ENCODE measurements around the gene SEMA3D.
A peak's percentile ranks its signal among the peaks of the same experiment; 100 is the strongest.

The SEMA3D gene

DNA sequence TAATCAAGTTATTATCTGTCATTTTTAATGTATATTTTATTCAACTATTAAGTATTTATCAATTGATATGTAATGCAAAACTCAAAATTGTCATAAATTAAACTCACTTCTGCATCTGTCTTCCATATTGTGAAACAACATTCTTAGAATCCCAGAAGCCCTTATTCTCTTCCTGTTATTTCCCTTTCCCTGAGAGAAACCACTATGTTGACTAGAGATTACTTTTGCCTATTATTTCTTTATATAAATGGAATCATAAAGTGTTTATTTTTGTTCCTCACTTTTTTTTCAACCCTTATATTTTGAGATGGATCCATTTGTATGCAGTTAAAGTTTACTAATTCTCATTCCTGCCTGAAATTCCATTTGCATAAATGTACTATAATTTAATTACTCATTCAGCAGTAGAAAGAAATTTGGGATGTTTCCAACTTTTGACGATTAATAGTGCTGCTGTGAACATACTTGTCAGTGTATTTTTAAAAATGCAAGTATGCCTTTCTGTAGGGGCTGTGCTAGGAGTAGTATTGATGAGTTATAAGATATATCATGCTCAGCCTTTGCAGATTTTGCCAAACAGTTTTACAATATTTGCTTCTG lies 211.2 kb downstream of the SEMA3D start:
- DNase-seq (ENCODE audit: low read depth): no peak
- no peak overlapping the region for H3K4me3 ChIP-seq (ENCODE audit: low read depth, low read length)
- TF ChIP-seq, protein P1, sequence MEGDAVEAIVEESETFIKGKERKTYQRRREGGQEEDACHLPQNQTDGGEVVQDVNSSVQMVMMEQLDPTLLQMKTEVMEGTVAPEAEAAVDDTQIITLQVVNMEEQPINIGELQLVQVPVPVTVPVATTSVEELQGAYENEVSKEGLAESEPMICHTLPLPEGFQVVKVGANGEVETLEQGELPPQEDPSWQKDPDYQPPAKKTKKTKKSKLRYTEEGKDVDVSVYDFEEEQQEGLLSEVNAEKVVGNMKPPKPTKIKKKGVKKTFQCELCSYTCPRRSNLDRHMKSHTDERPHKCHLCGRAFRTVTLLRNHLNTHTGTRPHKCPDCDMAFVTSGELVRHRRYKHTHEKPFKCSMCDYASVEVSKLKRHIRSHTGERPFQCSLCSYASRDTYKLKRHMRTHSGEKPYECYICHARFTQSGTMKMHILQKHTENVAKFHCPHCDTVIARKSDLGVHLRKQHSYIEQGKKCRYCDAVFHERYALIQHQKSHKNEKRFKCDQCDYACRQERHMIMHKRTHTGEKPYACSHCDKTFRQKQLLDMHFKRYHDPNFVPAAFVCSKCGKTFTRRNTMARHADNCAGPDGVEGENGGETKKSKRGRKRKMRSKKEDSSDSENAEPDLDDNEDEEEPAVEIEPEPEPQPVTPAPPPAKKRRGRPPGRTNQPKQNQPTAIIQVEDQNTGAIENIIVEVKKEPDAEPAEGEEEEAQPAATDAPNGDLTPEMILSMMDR (IDR thresholded peaks at IDR 0.05; ENCODE audit: low read depth, low read length, missing control alignments): no peak
- in situ Hi-C loops (cut with HindIII; ENCODE audit: low sequenced_read_pairs): no loop called here

DNA sequence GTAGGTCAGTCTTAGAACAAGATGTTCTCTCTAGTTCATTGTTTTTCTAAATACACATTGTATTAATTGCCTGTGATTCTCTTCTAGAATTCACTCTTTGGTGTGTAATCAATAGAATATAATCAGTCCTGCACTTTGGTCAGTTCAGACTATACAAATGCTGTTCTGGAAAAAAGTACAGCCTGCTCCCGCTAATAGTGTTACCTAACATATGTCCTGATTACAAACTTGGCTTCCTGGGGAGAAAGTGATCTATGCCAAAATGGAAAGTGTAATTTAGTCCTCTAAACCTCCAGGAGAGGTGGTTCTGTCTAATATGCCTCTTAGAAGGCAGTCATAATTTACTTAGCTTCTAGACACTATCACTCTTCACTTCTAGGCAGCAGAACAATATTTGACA lies 215.5 kb downstream of the SEMA3D start:
- in situ Hi-C loops (cut with HindIII; ENCODE audit: low sequenced_read_pairs): no loop called here
- no peak overlapping the region for H3K4me3 ChIP-seq (ENCODE audit: low read depth, low read length)
- TF ChIP-seq, protein P1 (IDR thresholded peaks at IDR 0.05; ENCODE audit: low read depth, low read length, missing control alignments): no peak
- DNase-seq (ENCODE audit: low read depth): no peak

DNA sequence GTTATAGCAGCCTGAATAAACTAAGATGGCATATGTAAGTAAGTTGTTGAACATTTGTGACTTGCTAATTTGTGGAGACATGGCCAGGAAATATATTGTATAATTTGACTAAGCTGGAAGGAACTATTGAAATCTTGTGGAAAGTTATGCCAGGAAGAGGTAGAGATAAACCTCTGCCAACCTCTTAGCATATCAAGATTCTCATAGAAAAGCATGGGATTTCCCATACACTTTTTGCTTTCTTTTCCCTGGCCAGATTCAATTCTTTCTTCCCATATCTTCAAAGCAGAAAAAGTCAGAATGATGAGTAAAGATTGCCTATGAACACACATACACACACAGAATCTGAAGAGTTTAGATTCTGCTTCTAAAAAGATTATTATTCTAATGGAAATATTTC lies 216.2 kb downstream of the SEMA3D start:
- H3K4me3 ChIP-seq (ENCODE audit: low read depth, low read length): no peak overlapping the region
- DNase-seq (ENCODE audit: low read depth): no peak
- TF ChIP-seq, protein P1 (IDR thresholded peaks at IDR 0.05; ENCODE audit: low read depth, low read length, missing control alignments): no peak
- in situ Hi-C loops (cut with HindIII; ENCODE audit: low sequenced_read_pairs): no loop called here

DNA sequence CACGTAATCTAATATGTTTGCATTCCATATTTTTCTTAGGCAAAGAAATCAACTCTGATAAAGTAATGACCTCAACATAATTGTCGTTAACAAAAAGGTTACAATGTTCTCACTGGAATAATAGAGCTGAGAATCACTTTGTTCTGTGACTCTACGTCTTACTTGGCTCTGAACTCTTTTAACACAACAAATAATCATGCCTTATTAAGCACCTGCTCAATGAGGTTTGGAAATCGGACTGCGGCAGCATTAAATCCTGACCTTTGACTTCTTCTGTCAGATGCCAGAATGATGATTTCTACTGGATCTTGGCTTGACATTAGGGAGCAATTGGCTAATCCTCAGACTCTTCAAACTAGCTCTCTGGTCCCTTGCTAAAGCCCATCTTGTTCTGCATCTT lies 233.6 kb downstream of the SEMA3D start:
- in situ Hi-C loops (cut with HindIII; ENCODE audit: low sequenced_read_pairs): no loop called here
- TF ChIP-seq, protein P1 (IDR thresholded peaks at IDR 0.05; ENCODE audit: low read depth, low read length, missing control alignments): no peak
- no peak for DNase-seq (ENCODE audit: low read depth)
- no peak overlapping the region for H3K4me3 ChIP-seq (ENCODE audit: low read depth, low read length)

DNA sequence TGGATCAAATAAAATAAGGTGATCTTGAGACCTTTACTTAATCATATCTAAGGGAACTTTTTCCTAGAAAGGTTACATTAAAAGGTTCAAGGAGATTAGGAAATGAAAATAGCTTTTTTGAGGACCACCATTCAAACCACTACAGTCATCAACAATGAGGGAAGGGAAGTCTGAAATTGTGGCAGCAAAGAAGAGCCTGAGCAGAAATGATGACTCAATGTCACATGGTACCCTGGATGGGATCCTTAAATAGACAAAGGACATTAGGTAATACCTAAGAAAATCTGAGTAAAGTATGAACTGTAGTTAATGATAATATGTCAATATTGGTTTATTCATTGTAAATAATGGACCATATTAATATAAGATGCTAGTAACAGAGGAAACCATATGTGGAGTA lies 236.0 kb downstream of the SEMA3D start:
- H3K4me3 ChIP-seq (ENCODE audit: low read depth, low read length): no peak overlapping the region
- TF ChIP-seq, protein P1 (IDR thresholded peaks at IDR 0.05; ENCODE audit: low read depth, low read length, missing control alignments): no peak
- in situ Hi-C loops (cut with HindIII; ENCODE audit: low sequenced_read_pairs): no loop called here
- no peak for DNase-seq (ENCODE audit: low read depth)

DNA sequence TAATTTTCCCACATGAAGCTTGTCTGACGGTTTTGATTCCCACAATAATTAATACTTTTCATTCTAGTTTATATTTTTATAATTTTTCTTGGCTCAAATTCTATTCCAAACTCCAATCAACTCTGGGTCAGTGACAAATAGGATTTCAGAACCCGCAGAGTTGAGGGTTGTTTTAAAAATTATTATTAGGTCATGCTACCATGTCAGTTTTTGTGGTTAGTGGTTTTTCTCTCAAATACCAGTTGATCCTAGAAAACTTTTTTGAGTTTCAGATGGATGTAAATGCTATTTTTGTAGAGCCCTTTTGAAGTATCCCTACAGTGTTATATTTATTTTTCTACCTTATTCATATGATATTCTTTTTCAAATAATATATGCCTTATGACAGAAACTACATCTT lies 237.4 kb downstream of the SEMA3D start:
- DNase-seq (ENCODE audit: low read depth): peak; percentile 1
- in situ Hi-C loops (cut with HindIII; ENCODE audit: low sequenced_read_pairs): no loop called here
- H3K4me3 ChIP-seq (ENCODE audit: low read depth, low read length): no peak overlapping the region
- TF ChIP-seq, protein P1 (IDR thresholded peaks at IDR 0.05; ENCODE audit: low read depth, low read length, missing control alignments): no peak

Data from astrocyte of the cerebellum (primary cell).